Memory B cell (primary cell): ENCODE data around the gene ENTPD2.

Experiments
- ATAC-seq: fragments of 150-1000 bp; cut with Tn5 transposase; 2 replicates; pipeline ENCODE4 v1.10.0; 2021; ENCODE audit warnings: low read depth, mild to moderate bottlenecking, moderate library complexity
- DNase-seq, 2 donors: peaks; one replicate each; pipeline ENCODE4 v3.0.0; 2022; ENCODE audit warnings: low spot score in 2 of 2
- H3K27ac Mint-ChIP-seq: one replicate; pipeline ENCODE4 v1.8.0; 2022; ENCODE audit warnings: mild to moderate bottlenecking, moderate library complexity, mixed read lengths
- H3K27me3 Mint-ChIP-seq: one replicate; pipeline ENCODE4 v1.8.0; 2022; ENCODE audit warnings: mixed read lengths
- H3K36me3 Mint-ChIP-seq: one replicate; pipeline ENCODE4 v1.8.0; 2022; ENCODE audit warnings: mild to moderate bottlenecking, mixed read lengths
- H3K4me1 Mint-ChIP-seq: one replicate; pipeline ENCODE4 v1.8.0; 2022; ENCODE audit warnings: mixed read lengths
- H3K4me3 Mint-ChIP-seq: one replicate; pipeline ENCODE4 v1.8.0; 2022; ENCODE audit warnings: mild to moderate bottlenecking, moderate library complexity, mixed read lengths
- H3K9me3 Mint-ChIP-seq: one replicate; pipeline ENCODE4 v1.8.0; 2022; ENCODE audit warnings: mixed read lengths

The ENTPD2 gene

GRCh38 chr9:137049544-137050449, 4.1 kb downstream of the ENTPD2 start:
- Mint-ChIP-seq H3K36me3 (no peaks in the 10 kb centered on the region), H3K4me1 (peaks cover 7% of the 10 kb centered on the region), H3K4me3 (no peak overlapping the region), H3K27me3 (peaks cover 15% of the 10 kb centered on the region), H3K27ac (no peak overlapping the region), H3K9me3 (no peaks in the 10 kb centered on the region)
- no peak for DNase-seq
- peak; percentile 30 for ATAC-seq

- no peak overlapping the region for H3K27ac Mint-ChIP-seq
- no peaks in the 10 kb centered on the region for H3K36me3 Mint-ChIP-seq
- H3K27me3 Mint-ChIP-seq = peaks cover 18% of the 10 kb centered on the region
- no peak for DNase-seq
- H3K9me3 Mint-ChIP-seq = no peaks in the 10 kb centered on the region
- no peak for ATAC-seq
- H3K4me3 Mint-ChIP-seq = no peak overlapping the region
- H3K4me1 Mint-ChIP-seq = peaks cover 7% of the 10 kb centered on the region
Measured at GRCh38 chr9:137048655-137049543, 5.0 kb downstream of the ENTPD2 start.

DNA sequence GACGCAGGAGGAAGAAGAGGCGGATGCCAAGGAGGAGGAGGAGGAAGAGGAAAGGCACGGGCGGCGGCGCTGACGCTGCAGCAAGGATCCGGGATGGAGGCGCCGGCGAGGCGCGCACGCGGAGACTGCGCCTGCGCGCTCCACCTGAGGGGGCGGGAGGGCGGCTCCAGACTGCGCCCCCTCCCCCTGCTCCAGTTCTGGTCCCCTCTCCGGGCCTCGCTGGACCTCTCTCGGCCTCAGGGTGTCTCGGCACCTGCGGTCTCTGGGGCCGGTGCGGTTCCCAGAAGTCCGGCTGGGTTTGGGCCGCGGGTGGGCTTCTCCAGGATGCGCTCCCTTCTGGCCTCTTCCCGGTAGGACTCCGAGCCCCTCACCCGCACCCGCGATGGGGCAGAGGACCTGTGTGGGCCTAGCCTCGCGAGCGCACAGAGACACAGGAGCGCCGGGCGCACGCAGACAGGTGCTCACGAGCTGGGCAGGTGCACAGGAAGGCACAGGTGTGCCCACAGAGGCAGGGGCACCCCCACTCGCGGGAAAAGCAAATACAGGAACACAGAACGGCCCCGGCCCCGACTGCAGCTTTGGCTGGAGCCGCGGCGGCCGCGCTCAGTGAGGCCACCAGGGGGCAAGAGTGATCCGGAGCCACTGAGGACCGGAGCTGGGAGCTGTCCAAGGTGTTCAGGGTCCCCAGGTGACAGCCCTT, 7.6 kb downstream of the ENTPD2 start, which contains the start of gene NPDC1:
NPDC1 (minus strand) TSS at position 90 of the 700 bp plus-strand sequence. CDS start 188 bp downstream, outside the sequence.
- DNase-seq = peak; percentile 84 to 90
- Mint-ChIP-seq H3K4me3 (peak within 1 kb of the TSS; percentile 37), H3K27ac (no peak within 1 kb of the TSS), H3K4me1 (peaks cover 7% of the 10 kb centered on the region), H3K36me3 (no peaks in the 10 kb centered on the region), H3K27me3 (peaks cover 20% of the 10 kb centered on the region), H3K9me3 (no peaks in the 10 kb centered on the region)
- peak; percentile 91 for ATAC-seq

DNA sequence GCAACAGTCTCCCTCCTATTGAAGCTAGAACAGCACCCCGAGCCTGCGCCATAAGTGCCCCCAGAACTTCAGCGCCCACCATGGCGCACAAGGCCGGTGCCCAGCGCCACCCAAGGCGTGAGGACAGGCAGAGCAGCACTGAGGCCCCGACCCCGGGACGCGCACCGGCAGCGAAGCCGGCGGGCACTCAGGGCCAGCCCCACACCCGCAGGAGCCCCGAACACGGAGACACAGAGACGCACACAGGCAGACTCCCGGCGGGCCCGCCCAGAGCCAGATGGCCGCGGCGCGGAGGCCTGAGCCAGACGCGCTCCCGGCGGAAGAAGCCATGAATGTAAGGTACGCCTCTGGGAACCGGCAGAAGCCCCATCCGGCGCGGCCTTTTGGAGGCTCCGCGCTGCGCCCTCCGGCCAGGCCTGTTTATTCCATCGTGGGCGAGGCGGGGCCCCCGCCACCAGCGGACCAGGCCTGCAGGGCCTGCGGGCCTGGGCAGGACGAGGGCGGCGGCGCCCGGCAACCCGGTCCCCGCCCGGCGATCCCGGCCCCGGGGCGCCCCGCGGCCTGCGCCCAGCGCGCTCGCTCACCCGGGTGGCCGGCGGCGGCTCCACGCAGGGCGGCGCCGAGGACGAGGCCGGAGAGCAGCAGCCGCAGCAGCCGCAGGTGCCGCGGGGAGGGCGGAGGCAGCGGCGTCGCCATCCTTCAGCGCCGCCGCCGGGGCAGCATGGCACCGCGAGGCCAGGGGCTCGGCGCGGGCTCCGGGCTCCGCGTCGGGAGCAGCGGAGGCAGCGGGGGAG, 8.4 kb downstream of the ENTPD2 start:
- Mint-ChIP-seq H3K27me3 (peaks cover 21% of the 10 kb centered on the region), H3K36me3 (no peaks in the 10 kb centered on the region), H3K27ac (no peak overlapping the region), H3K9me3 (no peaks in the 10 kb centered on the region), H3K4me3 (peak overlapping the region; percentile 24), H3K4me1 (peaks cover 7% of the 10 kb centered on the region)
- DNase-seq (no peak), ATAC-seq (no peak)

DNA sequence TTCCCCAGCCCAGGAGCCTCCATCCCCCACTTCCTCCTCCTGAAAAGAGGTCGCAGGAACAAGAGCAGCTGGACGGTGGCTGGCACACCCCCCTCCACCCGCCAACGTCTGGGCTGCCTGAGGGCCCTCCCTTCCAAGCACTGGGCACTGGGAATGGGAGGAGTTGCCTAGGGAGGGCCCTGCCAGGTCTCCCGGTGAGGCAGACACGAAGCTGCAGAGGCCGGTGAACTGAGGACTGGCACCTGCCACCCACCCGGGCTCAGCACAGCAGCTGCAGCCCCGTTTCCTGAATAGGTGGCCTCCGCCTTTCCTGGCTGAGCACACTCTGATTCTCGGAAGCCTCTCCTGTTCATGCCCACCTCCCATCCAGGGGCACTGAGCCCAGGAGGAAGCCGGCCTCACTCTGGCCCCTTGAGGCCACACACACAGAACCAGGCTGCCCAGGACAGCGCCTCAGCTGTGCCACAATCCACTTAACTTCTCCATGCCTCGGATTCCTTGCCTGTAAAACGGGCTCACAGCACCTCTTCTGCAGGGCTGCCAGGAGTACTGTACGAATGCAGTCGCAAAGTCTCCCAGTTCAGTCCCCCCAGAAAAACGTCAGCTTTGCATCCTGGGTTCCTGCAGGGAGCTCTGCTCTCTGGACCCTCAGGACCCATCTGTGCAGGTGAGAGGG, 9.2 kb downstream of the ENTPD2 start:
- peaks cover 19% of the 10 kb centered on the region for H3K27me3 Mint-ChIP-seq
- H3K27ac Mint-ChIP-seq = no peak overlapping the region
- no peak for DNase-seq
- H3K9me3 Mint-ChIP-seq = no peaks in the 10 kb centered on the region
- no peaks in the 10 kb centered on the region for H3K36me3 Mint-ChIP-seq
- peak overlapping the region; percentile 24 for H3K4me3 Mint-ChIP-seq
- no peak for ATAC-seq
- peaks cover 4% of the 10 kb centered on the region for H3K4me1 Mint-ChIP-seq

DNA sequence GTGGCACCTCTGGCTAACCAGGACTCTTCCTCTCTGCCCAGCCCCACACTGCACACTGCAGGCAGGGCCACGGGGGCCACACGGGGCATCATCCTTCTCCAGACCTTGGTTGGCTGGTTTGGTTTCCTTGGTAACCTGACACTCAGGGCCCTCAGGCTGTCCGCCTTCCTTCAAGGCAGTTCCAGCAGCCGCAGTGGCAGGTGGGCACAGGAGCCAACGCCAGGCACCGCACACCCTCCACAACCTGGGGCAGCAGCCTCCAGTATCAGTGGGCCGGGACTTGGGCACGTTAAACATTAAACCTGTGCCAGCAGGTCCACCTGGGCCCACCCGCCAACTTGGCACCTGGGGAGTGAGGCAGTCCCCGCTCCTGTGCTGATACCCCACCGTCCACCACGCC, 9.8 kb downstream of the ENTPD2 start:
- H3K4me1 Mint-ChIP-seq = peaks cover 3% of the 10 kb centered on the region
- peaks cover 16% of the 10 kb centered on the region for H3K27me3 Mint-ChIP-seq
- H3K9me3 Mint-ChIP-seq = no peaks in the 10 kb centered on the region
- H3K27ac Mint-ChIP-seq = no peak overlapping the region
- DNase-seq (no peak), ATAC-seq (no peak)
- no peak overlapping the region for H3K4me3 Mint-ChIP-seq
- H3K36me3 Mint-ChIP-seq = no peaks in the 10 kb centered on the region

DNA sequence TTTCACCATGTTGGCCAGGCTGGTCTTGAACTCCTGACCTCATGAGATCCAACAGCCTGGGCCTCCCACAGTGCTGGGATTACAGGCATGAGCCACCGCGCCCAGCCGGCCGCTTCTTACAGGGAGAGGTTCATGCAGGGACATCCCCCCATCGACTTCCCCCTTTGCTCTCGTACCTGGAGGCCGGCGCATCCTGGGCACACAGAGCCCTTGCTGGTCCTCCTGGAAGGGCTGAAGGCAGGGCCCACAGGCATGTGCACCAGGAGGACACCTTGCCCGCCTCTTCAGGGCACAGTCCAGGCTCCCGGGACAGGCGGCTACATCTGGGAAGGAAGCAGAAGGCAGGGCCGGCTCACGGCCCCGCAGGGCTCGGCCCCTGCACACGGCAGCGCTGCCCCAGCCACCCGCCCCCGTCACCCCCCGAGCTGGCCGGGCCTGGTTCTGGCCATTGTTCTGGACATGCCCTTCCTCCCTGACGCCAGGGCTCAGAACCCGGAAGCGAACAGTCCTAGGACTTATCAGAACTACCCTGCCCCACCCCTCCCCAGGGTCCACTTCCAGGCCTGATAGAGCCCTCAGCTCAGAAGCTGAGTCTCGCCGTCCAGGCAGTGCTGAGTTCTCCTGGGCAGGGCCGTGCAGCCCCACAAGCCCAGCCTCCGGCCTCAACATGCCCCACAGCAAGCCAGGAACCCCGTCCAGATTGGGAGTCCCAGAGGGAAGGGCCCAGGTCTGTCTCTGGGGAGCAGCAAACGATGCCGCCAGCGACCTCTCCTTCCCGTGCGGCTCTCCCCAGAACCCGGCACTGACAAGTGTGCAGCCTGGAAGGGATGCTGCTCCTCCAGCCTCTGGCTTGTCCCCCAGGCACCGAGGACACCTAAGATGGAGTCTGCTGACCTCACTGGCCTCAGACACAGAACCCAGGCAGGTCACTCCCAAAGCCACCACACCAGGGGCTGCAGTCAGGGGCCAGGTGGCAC, 10.8 kb downstream of the ENTPD2 start:
- peaks cover 14% of the 10 kb centered on the region for H3K27me3 Mint-ChIP-seq
- peaks cover 3% of the 10 kb centered on the region for H3K4me1 Mint-ChIP-seq
- H3K36me3 Mint-ChIP-seq = no peaks in the 10 kb centered on the region
- ATAC-seq (no peak), DNase-seq (no peak)
- H3K9me3 Mint-ChIP-seq = no peaks in the 10 kb centered on the region
- H3K4me3 Mint-ChIP-seq = no peak overlapping the region
- no peak overlapping the region for H3K27ac Mint-ChIP-seq

DNA sequence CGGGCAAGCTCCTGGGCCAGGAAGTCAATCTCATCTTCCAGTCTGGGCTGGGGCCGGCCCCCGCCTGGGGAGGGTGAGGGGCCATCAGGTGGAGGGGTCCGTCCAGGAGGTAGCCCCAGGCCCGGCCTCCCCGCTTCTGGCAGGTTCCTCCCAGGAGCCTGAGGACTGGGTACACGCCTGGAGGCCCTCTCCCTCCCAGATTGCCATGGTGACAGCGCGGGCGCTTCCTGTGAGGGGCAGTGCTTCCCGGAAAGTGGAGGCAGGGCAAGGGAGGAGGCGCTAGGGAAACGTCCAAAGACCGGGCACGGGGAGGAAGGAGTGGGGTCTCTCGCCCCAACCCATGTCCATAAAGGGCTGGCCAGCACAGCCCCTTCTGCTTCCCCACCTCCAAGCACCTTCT, 12.7 kb downstream of the ENTPD2 start:
- Mint-ChIP-seq H3K27me3 (peaks cover 12% of the 10 kb centered on the region), H3K4me3 (no peak overlapping the region), H3K36me3 (no peaks in the 10 kb centered on the region), H3K4me1 (no peaks in the 10 kb centered on the region), H3K27ac (no peak overlapping the region), H3K9me3 (no peaks in the 10 kb centered on the region)
- ATAC-seq (no peak), DNase-seq (no peak)

GRCh38 chr9:137040568-137040967, 13.3 kb downstream of the ENTPD2 start:
- Mint-ChIP-seq H3K36me3 (no peaks in the 10 kb centered on the region), H3K27ac (no peak overlapping the region), H3K4me3 (no peak overlapping the region), H3K27me3 (peaks cover 12% of the 10 kb centered on the region), H3K9me3 (no peaks in the 10 kb centered on the region), H3K4me1 (no peaks in the 10 kb centered on the region)
- DNase-seq (no peak), ATAC-seq (no peak)

DNA sequence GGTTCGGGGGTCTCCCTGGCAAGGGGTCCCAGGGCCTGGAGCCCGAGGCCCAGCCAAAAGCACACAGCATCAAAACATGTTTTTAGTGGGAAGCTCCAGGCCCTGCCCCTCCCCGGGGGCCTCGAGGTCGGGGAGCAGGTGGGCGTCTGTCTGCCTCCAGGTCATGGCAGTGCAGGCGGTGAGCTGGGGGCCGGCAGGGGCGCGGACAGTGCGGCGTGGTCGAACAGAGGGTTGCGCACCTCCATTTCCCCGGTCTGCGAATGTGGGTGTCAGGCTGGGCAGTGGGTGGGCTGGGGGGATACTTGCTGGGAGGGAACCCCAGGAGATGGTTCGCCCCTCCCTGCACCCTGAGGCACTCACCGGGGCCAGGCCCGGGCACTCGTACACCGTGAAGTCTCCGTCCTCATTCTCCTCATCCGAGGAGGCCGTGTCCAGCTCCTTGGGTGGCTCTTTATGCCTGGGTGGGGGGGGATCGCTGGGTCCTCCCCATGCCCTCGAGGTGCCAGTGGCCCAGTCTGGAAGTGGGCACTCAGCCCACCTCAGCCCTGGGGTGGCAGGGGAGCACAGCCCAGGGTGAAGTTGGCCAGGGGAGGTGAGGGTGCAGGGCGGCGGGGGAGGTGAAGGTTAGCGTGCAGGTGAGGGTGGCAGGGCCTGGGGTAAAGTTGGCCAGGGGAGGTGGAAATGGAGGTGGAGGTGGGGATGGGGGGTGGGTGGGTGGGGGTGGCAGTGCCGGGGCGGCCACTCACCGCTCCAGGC, 14.1 kb downstream of the ENTPD2 start:
- DNase-seq = no peak
- Mint-ChIP-seq H3K4me1 (peaks cover 6% of the 10 kb centered on the region), H3K27me3 (peaks cover 7% of the 10 kb centered on the region), H3K27ac (no peak overlapping the region), H3K9me3 (no peaks in the 10 kb centered on the region), H3K4me3 (no peak overlapping the region), H3K36me3 (no peaks in the 10 kb centered on the region)
- no peak for ATAC-seq

- Mint-ChIP-seq H3K4me1 (peaks cover 11% of the 10 kb centered on the region), H3K9me3 (no peaks in the 10 kb centered on the region), H3K27me3 (peaks cover 5% of the 10 kb centered on the region), H3K4me3 (no peak overlapping the region), H3K36me3 (no peaks in the 10 kb centered on the region), H3K27ac (no peak overlapping the region)
- DNase-seq = no peak
- ATAC-seq = no peak
Measured at GRCh38 chr9:137038916-137039315, 14.9 kb downstream of the ENTPD2 start.
